ENCODE results near the gene KIF18A.
"Not testable (repeated sequence)": the region's sequence is repeated elsewhere in the genome, so short reads cannot be mapped to it uniquely, and the experiment has no call there.

The KIF18A gene

DNA sequence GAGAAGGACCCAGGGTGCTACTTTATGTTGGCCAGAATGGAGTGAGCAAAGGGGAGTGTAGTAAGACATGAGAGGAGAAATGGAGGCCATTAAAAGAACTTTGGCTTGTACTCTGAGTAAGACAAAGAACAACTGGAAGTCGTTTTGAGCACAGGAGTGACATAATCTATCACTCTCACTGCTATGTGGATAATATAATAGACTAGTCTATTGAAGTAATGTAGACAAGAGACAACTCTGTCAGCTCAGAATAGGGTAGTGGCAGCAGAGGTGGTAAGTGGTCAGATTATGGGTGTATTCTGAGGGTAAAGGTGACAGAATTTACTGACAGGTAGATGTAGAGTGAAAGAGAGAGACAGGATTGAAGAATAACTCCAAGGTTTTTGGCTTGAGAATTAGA, 8.2 kb downstream of the KIF18A start:
- TF ChIP-seq, protein P1, sequence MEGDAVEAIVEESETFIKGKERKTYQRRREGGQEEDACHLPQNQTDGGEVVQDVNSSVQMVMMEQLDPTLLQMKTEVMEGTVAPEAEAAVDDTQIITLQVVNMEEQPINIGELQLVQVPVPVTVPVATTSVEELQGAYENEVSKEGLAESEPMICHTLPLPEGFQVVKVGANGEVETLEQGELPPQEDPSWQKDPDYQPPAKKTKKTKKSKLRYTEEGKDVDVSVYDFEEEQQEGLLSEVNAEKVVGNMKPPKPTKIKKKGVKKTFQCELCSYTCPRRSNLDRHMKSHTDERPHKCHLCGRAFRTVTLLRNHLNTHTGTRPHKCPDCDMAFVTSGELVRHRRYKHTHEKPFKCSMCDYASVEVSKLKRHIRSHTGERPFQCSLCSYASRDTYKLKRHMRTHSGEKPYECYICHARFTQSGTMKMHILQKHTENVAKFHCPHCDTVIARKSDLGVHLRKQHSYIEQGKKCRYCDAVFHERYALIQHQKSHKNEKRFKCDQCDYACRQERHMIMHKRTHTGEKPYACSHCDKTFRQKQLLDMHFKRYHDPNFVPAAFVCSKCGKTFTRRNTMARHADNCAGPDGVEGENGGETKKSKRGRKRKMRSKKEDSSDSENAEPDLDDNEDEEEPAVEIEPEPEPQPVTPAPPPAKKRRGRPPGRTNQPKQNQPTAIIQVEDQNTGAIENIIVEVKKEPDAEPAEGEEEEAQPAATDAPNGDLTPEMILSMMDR (IDR thresholded peaks at IDR 0.05; ENCODE audit: low read depth, low read length, missing control alignments) = no peak
- H3K4me3 ChIP-seq (replicated peaks; ENCODE audit: low read depth, low read length) = no peak overlapping the region
- no peak for DNase-seq (ENCODE audit: extremely low read depth, low read depth)

DNA sequence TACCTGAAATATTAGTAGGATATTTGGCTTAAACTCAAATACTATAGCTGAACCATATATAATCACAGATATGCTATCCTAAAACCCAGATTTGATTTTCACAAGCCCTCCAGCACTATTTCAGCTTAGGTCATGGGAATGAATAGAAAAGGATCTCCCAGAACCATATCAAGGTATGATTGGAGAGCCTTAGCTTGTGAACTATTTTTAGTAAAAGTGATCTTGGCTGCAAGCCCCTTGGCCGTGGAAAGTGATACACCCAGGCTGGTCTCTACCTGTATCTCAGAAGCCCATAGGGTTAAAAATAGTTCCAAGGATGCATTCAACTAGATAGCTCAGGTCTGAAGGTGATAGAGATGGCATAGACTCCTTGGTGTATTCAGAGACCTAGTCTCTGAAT, 9.7 kb downstream of the KIF18A start:
- no peak for DNase-seq (ENCODE audit: extremely low read depth, low read depth)
- TF ChIP-seq, protein P1 (IDR thresholded peaks at IDR 0.05; ENCODE audit: low read depth, low read length, missing control alignments) = no peak
- H3K4me3 ChIP-seq (replicated peaks; ENCODE audit: low read depth, low read length) = no peak overlapping the region

DNA sequence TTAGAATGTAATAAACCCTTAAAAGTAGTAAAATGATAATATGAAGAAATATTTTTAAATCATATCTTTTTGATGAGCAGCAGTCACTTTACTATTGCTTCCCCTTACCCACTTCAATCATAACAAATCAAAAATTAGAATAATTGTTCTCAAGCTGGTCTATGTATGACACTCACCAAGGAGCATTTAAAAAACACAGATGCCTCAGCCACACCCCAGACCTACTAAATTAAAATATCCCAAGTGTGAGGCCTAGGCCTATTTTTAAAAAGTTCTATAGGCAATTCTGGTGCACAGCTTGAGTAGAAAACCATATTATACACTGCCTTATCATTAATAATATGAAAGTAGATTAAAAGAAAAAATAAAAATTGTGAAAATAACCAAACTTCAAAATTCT, 15.2 kb downstream of the KIF18A start:
- TF ChIP-seq, protein P1 (IDR thresholded peaks at IDR 0.05; ENCODE audit: low read depth, low read length, missing control alignments) = no peak
- DNase-seq (ENCODE audit: extremely low read depth, low read depth) = no peak

DNA sequence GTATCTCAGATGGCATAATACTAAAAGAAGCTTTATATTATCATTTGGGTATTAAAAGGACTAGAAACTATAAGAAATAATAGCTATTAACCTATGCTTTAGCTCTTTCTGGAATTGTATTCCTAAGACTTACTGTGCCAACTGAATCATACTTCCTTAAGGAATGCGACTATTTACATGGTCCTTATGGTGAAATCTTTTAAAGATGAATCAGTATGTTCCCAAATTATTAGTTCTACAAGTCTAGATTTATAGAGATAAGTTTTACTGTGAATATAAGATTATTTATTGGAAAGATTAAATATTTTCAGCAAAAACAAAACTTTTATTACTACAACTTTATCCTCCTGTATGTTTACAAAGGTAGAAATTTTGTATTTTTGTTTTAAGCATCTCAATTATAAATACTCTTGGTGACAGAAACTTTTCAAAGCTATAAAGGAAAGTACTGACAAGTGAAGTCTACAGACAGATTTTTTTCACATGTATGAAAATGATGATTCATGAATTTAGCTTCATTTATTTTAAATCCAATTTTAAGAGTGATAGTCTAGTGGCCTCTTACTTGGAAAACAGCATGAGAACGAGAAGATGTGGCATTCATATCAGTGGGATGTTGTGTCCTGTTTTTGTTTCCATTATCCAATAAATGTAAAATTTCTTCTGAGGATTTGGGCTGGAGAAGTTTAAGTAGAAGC, 17.8 kb downstream of the KIF18A start:
- TF ChIP-seq, protein P1 (IDR thresholded peaks at IDR 0.05; ENCODE audit: low read depth, low read length, missing control alignments) = no peak
- no peak overlapping the region for H3K4me3 ChIP-seq (replicated peaks; ENCODE audit: low read depth, low read length)
- no peak for DNase-seq (ENCODE audit: extremely low read depth, low read depth)

More for the DNA sequence above, 15.2 kb downstream of the KIF18A start:
- H3K4me3 ChIP-seq (replicated peaks; ENCODE audit: low read depth, low read length) = no peak overlapping the region

DNA sequence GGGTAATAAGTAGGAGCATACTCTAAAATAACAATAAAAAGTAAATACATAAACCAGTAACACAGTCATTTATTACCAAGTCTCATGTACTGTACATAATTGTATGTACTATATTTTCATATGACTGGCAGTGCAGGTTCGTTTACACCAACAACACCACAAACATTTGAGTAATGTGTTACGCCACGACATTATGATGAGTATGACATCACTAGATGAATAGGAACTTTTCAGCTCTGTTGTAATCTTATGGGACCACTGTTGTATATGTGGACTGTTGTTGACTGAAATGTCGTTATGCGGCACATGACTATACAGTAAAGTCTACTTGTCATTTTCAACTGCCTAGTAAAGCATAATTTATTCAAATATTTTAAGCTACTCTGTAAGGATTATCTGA, 18.6 kb downstream of the KIF18A start:
- H3K4me3 ChIP-seq (replicated peaks; ENCODE audit: low read depth, low read length) = no peak overlapping the region
- DNase-seq (ENCODE audit: extremely low read depth, low read depth) = no peak
- TF ChIP-seq, protein P1 (IDR thresholded peaks at IDR 0.05; ENCODE audit: low read depth, low read length, missing control alignments) = no peak

DNA sequence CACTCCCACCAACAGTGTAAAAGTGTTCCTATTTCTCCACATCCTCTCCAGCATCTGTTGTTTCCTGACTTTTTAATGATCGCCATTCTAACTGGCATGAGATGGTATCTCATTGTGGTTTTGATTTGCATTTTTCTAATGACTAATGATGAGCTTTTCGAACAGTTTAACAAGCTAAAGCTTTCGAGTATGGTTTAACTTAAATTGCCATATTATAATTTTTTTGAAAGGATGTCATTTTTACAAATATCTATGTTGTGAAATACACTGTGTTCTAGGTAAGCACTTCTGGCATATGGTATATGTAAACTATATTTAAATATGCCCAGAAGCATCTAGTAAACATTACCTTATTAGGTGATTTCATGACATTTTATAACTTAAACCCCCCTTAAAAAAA, 20.3 kb downstream of the KIF18A start:
- H3K4me3 ChIP-seq (replicated peaks; ENCODE audit: low read depth, low read length); DNase-seq (ENCODE audit: extremely low read depth, low read depth): not testable (repeated sequence)

DNA sequence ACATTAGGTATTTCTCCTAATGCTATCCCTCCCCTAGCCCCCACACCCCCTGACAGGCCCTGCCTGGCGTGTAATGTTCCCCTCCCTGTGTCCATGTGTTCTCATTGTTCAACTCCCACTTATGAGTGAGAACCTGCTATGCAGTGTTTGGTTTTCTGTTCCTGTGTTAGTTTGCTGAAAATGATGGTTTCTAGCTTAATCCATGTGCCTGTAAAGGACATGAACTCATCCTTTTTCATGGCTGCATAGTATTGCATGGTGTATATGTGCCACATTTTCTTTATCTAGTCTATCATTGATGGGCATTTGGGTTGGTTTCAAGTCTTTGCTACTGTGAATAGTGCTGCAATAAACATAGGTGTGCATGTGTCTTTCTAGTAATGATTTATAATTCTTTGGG, 20.8 kb downstream of the KIF18A start:
- H3K4me3 ChIP-seq (replicated peaks; ENCODE audit: low read depth, low read length); DNase-seq (ENCODE audit: extremely low read depth, low read depth): not testable (repeated sequence)

DNA sequence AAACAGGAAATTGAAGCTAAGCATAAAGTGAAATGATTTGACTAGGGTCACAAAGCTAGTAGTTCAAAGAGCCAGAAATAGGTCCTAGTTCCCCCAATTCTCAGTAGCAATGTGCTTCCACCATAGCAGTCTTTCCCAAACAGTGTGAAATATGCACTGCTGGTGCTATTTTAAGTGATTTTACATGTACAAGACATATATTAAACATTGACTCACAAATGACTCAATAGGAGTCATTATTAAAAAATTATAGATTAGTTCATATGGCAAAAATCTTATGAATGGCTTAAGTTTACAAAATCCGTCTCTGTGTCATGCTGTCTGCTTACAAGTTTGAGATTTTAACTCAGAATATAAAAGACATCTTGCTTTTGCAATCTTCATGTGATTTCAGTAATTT, 21.4 kb downstream of the KIF18A start:
- no peak overlapping the region for H3K4me3 ChIP-seq (replicated peaks; ENCODE audit: low read depth, low read length)
- TF ChIP-seq, protein P1 (IDR thresholded peaks at IDR 0.05; ENCODE audit: low read depth, low read length, missing control alignments) = no peak
- no peak for DNase-seq (ENCODE audit: extremely low read depth, low read depth)
